WERI-Rb-1 (cell line): ENCODE measurements around the gene WWTR1.

Experiments
- DNase-seq: peaks from one replicate; pipeline ENCODE4 v3.0.0-alpha.2; 2020
- H3K27ac ChIP-seq: fragments of 250-450 bp; sonication (Bioruptor Pico); 2 replicates; pipeline ENCODE4 v1.5.1; 2020; ENCODE audit warnings: mild to moderate bottlenecking, moderate library complexity
- H3K27me3 ChIP-seq: fragments of 250-450 bp; sonication (Bioruptor Pico); 2 replicates; pipeline ENCODE4 v1.5.1; 2021; ENCODE audit warnings: mild to moderate bottlenecking, low read depth, moderate library complexity; ENCODE audit not compliant: insufficient read depth, severe bottlenecking
- H3K36me3 ChIP-seq: fragments of 250-450 bp; sonication (Bioruptor Pico); 2 replicates; pipeline ENCODE4 v1.5.1; 2020; ENCODE audit warnings: mild to moderate bottlenecking, moderate library complexity
- H3K4me3 ChIP-seq: 2 replicates; pipeline ENCODE4 v1.5.1; 2011; ENCODE audit warnings: low read depth, mild to moderate bottlenecking, control low read depth, low read length
- H3K9me3 ChIP-seq: fragments of 250-450 bp; sonication (Bioruptor Pico); 2 replicates; pipeline ENCODE4 v1.5.1; 2021; ENCODE audit warnings: mild to moderate bottlenecking, moderate library complexity; ENCODE audit not compliant: severe bottlenecking
- CTCF ChIP-seq: IDR thresholded peaks from 2 replicates; pipeline ENCODE4 v1.5.1; 2011; ENCODE audit warnings: low read depth, mild to moderate bottlenecking, control low read depth, inconsistent platforms, low read length

The WWTR1 gene

GRCh38 chr3:149506540-149506939 is 151.3 kb downstream of the WWTR1 start:
- Histone ChIP-seq H3K36me3 (no peaks in the 10 kb centered on the region), H3K9me3 (no peaks in the 10 kb centered on the region), H3K27ac (no peak overlapping the region), H3K4me3 (no peak overlapping the region), H3K27me3 (no peaks in the 10 kb centered on the region)
- TF ChIP-seq CTCF, result no peak
- no peak for DNase-seq

GRCh38 chr3:149502438-149502837 is 155.4 kb downstream of the WWTR1 start:
- H3K4me3 ChIP-seq, result no peak overlapping the region
- TF ChIP-seq CTCF, result no peak
- H3K27me3 ChIP-seq, result no peaks in the 10 kb centered on the region
- H3K36me3 ChIP-seq, result no peaks in the 10 kb centered on the region
- no peaks in the 10 kb centered on the region for H3K9me3 ChIP-seq
- no peak for DNase-seq
- no peak overlapping the region for H3K27ac ChIP-seq

- Histone ChIP-seq H3K36me3 (no peaks in the 10 kb centered on the region), H3K27me3 (no peaks in the 10 kb centered on the region), H3K9me3 (no peaks in the 10 kb centered on the region), H3K27ac (no peak overlapping the region), H3K4me3 (no peak overlapping the region)
- no peak for TF ChIP-seq CTCF
- DNase-seq, result no peak
These were observed 156.3 kb downstream of the WWTR1 start for GRCh38 chr3:149501524-149501923.

- Histone ChIP-seq H3K27ac (no peak overlapping the region), H3K4me3 (no peak overlapping the region), H3K27me3 (no peaks in the 10 kb centered on the region), H3K36me3 (no peaks in the 10 kb centered on the region), H3K9me3 (no peaks in the 10 kb centered on the region)
- TF ChIP-seq CTCF, result no peak
- DNase-seq, result no peak
These were observed 159.7 kb downstream of the WWTR1 start for GRCh38 chr3:149497966-149498670.

GRCh38 chr3:149496891-149497290 is 160.9 kb downstream of the WWTR1 start:
- no peaks in the 10 kb centered on the region for H3K36me3 ChIP-seq
- H3K4me3 ChIP-seq, result no peak overlapping the region
- H3K9me3 ChIP-seq, result no peaks in the 10 kb centered on the region
- H3K27me3 ChIP-seq, result no peaks in the 10 kb centered on the region
- H3K27ac ChIP-seq, result no peak overlapping the region
- no peak for TF ChIP-seq CTCF
- no peak for DNase-seq

- no peak for TF ChIP-seq CTCF
- no peaks in the 10 kb centered on the region for H3K9me3 ChIP-seq
- no peak for DNase-seq
- H3K36me3 ChIP-seq, result no peaks in the 10 kb centered on the region
- H3K27me3 ChIP-seq, result no peaks in the 10 kb centered on the region
- no peak overlapping the region for H3K4me3 ChIP-seq
- H3K27ac ChIP-seq, result no peak overlapping the region
These were observed 162.2 kb downstream of the WWTR1 start for GRCh38 chr3:149495581-149496125.
